ENCODE data around the gene L3MBTL1.
"Not testable (repeated sequence)": the region's sequence is repeated elsewhere in the genome, so short reads cannot be mapped to it uniquely, and the experiment has no call there.

Gene L3MBTL1

DNA sequence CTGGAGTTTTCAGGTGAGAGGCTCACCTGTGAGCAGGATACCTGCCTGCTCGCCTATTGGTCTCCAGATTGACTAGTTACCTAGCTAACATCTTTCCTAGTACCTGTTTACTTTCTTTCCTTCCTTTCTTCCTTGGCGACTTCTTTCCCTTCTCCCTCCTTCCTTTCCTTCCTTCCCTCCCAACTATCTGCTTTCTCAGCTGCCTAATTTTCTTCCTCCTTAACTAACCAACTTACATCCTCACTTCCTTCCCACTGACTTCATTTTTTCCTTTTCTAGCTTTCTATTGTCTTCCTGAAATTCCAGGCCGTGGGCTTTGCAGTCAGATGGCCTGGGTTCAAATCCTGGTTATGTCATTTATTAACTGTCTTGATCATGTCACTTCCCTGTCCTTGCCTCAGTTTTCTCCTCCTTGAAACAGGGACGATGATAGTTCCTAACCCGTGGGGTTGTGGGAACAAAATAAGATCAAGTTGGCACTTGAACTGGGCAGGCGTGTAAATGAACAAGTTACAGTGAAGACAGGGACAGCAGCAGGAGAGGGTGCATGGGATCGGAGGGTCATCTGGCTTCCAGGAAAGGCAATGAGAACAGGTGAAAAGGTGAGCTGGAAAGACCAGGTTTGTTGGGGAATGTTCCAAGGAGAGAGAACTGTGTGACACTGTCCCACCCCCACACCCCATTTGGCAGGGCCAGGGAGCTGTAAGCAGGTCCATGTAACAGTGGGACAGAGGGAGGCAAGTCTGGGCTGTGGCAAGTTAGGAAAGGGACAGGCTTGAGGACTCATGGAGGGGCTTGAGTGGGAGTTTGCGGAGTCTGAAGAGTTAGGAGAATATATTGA, 51.9 kb downstream of the L3MBTL1 start:
- DNase-seq (ENCODE audit: low read depth in 2 of 2), result no peak

DNA sequence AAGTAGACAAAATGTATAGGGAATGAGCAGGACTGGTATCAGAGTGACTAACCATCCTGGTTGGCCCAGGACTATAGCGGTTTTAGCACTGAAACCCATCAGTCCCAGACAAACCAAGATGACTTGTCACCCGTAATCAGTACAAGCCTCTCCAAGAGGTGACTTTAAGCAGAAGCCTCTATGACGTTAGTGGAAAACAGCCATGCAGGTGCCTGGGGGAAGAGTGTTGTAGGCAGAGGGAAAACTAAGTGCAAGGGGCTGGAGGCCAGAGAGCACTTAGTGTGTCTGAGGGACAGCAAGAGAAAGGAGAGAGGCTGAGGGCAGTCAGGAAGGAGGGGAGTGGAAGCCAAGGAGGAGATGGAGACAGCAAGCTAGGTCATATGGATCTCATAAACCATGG, 53.5 kb downstream of the L3MBTL1 start:
- DNase-seq (ENCODE audit: low read depth in 2 of 2), result no peak

DNA sequence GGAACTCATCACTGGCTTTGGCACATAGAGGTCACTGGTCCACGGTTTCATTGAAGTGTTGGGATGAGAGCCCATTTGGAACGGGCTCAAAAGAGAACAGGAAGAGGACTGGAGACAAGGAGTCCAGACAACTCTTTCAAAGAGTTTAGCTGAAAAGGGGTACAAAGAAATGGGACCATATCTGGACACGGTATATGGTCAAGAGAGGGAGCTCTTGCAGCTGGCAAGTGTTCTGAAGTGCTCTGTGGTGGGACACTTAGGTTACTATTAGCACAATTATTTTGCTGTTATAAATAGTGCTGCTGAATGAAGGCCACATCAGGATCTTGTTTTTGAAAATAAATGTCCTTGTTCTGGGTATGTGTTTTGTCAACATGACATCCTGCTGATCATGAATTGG, 55.9 kb downstream of the L3MBTL1 start:
- DNase-seq (ENCODE audit: low read depth in 2 of 2), result no peak

DNA sequence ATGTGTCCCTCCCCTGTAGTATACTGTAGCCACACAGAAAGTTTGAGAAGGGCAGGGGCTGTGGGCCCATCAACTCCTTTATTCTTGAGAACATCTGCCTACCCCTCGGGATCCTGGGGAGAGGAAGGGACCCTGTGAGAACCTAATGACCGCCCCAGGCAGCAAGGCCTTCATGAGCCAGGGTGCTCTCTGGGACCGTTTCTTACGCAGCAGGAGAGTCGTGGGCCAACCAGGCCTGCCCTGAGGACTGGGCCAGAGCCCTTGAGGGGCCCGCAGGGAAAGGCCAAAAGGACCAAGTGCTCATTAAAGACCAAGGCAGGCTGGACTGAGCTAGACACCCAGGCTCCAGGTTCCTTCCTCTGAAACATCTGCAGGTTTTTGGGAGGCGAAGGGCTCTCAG, 56.5 kb downstream of the L3MBTL1 start:
- no peak for DNase-seq (ENCODE audit: low read depth in 2 of 2)

DNA sequence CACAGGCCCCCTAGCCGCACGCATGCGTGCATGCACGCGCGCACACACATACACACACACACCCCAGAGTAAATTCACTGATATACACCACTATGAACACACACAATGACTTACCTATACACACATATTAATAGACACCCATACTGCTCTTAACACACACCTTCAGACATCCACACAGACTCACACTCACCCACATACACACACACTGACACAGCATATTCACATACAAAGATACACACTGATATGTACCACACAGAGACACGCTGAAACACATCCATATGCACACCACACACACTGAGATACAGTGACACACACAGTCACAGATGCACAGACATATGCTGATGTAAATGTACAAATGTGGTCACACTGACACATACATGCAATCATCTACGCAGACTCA, 57.0 kb downstream of the L3MBTL1 start:
- DNase-seq (ENCODE audit: low read depth in 2 of 2), result no peak

DNA sequence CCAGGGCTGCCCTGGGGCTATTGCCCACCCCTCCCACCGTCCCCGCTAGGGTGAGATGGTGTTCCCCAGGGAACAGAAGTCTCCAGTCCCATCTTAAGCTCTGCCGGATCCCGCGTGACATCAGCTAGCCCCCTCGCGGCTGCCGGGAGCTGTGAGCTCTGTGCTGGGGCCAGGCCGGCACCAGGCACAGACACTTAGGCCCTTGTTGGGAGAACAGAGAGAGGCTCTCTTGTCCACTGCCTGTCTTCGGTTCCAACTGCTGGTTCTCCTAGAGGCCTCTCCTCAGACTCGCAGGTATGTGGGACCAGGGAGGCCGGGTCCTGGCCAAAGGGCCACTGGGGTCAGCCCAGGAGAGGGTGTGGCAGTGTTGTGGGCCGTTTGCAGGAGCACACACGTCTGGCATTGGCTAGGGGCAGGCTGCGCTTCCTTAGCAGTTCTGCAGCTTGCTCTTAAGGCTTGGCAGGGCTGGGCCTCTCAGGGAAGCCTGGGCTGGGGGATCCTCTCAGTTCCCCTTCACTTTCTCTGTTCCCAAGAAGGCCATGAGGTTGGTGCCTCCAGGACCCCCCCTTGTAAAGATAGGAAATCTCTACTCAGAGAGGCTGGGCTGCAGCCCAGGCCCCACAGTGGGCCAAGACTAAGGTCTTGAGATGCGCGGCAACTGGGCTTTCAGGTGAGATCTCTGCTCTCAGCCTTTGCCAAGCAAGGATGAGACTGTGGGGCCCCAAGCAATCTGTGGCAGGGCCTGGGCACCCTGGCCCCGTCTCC, 57.7 kb downstream of the L3MBTL1 start:
- DNase-seq (ENCODE audit: low read depth in 2 of 2), result no peak

DNA sequence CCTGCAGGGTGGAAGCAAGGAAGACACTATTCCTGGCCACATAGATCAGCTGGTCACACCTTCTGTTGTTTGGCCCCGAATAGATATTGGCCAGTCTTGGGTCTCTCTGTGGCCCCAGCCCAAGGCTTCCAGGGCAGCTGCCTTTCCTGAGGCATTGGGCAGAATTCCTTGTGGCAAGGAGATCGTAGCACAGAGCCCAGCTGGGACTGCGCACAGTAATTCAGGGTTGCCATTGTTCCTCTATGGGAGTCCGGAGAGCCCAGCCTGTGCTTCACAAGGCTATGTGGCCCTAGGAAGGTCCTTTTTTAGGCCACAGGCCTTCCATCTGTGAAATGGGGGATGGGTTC, 58.2 kb downstream of the L3MBTL1 start:
- no peak for DNase-seq (ENCODE audit: low read depth in 2 of 2)

DNA sequence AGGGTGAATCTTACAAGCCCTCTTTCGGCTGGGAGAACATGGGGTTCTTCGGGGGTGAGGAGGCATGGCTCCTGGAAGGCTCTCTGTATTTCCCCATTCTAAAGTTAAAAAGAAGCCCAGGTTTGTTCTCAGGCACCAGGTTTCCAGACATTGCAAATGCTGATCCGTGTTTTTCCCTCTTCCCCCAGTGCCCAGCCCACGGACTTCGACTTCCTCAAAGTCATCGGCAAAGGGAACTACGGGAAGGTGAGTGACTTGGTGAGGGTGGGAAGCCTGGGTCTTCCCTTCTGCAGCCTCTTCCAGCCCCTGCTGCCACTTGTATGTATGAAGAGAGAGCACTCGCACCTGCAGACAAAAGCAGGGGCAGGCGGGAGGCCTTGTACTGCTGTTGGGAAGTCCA, 60.0 kb downstream of the L3MBTL1 start:
- no peak for DNase-seq (ENCODE audit: low read depth in 2 of 2)

DNA sequence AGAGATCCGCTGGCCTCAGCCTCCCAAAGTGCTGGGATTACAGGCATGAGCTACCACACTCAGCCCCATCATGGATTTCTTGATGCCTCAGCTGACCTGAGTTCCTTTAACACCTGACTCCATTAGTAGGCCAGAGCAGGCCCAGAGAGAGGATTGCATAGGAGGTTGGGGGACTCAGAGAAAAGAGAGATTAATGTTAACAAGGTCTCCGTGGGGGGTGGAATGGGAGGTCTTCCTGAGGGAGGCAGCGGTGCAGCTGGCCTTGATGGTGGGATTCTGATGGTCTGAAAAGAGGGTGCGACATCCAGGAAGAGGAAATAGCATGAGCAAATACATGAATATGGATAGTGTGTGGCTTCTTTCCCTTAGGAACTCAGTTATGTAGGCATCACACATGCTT, 61.2 kb downstream of the L3MBTL1 start:
- DNase-seq (ENCODE audit: low read depth in 2 of 2), result no peak

DNA sequence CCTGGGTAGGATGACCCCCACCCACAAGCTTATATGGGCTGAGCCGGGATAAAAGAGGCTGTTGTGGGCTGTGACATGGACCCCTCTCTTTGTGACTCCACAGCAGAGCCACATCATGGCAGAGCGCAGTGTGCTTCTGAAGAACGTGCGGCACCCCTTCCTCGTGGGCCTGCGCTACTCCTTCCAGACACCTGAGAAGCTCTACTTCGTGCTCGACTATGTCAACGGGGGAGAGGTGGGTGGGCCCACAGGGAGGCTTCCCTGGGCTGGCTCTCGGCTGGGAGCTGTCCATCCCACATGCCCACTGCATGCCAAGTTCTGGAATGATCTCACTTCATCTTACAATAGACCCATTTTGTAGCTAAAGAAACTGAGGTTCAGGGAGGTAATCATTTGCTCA, 61.8 kb downstream of the L3MBTL1 start:
- DNase-seq (ENCODE audit: low read depth in 2 of 2), result no peak

DNA sequence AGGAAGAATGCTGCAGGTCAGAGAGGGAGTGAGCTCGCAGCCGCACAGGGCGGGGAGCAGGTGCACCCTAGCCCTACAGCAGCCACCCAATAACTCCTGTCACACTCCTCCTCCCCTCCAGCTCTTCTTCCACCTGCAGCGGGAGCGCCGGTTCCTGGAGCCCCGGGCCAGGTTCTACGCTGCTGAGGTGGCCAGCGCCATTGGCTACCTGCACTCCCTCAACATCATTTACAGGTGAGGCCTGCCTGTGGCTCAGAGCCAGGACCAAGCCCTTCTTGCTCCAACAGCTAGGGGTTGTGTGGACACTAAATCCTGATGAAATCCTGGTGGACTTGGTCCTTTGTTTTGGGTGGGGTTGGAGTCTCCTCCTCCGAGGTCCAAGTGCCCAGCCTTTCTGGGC, 63.0 kb downstream of the L3MBTL1 start:
- DNase-seq (ENCODE audit: low read depth in 2 of 2), result no peak

DNA sequence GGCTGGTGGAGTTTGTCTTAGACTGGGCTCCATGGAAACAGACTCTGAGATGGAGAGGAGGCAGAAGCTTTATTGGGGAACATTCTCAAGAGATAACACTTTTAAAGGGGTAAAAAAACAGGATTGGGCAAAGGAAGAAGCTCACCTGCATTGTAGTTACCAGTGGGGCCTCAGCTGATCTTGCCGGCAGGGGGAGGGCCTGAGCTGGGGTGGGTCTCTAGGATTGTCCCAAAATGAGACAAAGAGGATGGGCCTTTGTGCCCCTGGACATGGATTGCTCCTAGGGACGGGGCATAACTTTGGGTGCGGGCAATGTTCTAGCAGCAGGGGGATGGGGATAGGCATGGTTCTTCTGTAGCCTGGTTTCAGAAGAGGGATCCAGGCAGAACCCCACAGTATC, 63.8 kb downstream of the L3MBTL1 start:
- no peak for DNase-seq (ENCODE audit: low read depth in 2 of 2)

DNA sequence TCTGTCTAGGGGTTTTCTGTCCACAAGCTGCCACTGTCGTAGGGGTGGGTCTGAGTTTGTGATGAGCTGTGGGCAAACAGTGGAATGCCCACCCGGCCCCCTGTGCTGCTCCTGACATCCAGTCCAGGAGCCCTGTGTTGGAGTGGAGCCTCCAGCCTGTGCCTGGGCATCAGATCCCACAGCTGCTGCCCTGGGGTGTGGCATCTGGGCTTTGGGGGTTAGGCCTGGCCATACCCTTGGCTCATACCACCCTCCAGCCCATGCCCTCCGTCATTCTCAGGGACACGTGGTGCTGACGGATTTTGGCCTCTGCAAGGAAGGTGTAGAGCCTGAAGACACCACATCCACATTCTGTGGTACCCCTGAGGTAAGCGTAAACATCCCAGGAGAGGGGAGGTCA, 64.3 kb downstream of the L3MBTL1 start:
- no peak for DNase-seq (ENCODE audit: low read depth in 2 of 2)

DNA sequence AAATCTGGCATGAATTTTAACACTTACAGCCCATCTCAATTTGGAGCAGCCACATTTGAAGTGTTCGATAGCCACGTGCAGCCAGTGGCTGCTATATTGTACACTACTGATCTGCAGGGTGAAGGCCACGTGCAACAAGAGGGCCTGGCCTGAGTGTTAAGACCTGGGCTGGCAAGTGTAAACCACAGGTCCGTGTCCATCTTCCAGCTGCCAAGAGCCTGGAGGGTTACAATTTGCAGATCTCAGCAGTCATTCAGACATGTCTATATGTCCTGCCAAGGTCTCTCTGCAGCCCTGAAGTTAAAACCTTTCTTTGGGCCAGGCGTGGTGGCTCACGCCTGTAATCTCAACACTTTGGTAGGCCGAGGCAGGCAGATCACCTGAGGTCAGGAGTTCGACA, 65.4 kb downstream of the L3MBTL1 start:
- no peak for DNase-seq (ENCODE audit: low read depth in 2 of 2)

DNA sequence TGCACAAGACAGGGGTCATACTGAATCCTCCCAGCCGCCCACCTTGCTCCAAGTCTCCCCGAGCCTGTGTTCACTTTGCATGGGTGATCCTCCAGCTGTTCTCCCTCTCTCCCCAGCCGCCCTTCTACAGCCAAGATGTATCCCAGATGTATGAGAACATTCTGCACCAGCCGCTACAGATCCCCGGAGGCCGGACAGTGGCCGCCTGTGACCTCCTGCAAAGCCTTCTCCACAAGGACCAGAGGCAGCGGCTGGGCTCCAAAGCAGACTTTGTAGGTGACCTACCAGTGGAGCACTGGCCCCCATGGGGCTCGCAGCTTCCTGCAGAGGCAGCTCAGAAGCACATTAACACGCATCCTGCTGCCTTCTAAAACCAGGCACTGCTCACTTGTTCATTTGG, 68.6 kb downstream of the L3MBTL1 start:
- no peak for DNase-seq (ENCODE audit: low read depth in 2 of 2)

DNA sequence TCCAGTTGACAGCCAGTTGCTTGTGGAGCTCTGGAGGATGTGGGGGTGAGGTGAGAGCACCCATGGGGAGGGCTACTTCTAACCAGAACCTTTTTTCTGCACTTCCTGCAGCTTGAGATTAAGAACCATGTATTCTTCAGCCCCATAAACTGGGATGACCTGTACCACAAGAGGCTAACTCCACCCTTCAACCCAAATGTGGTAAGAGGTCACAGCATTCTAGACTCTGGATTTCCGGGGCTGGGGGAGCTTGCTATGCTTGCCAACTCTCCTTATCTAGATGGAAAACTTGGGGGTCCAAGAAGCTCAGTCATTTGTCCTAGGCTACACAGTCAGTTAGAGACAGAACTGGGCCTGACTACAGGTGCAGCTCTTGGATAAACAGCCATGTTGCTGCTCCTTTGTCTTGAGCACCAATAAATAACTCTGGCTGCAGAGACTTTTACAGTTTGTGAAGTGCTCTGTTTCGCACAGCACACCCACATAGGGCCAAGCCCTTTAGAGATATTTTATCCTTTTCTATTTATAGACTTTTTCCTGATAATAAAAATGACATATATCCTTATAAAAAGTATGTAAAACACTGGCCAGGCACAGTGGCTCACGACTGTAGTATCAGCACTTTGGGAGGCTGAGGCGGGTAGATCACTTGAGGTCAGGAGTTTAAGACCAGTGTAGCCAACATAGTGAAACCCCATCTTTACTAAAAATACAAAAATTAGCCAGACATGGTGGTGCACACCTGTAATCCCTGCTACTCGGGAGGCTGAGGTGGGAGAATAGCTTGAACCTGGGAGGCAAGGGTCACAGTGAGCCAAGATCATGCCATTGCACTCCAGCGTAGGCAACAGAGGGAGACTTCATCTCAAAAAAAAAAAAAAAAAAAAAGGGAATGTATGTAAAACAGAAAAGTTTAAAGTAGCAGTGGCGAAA, 72.6 kb downstream of the L3MBTL1 start:
- no peak for DNase-seq (ENCODE audit: low read depth in 2 of 2)

DNA sequence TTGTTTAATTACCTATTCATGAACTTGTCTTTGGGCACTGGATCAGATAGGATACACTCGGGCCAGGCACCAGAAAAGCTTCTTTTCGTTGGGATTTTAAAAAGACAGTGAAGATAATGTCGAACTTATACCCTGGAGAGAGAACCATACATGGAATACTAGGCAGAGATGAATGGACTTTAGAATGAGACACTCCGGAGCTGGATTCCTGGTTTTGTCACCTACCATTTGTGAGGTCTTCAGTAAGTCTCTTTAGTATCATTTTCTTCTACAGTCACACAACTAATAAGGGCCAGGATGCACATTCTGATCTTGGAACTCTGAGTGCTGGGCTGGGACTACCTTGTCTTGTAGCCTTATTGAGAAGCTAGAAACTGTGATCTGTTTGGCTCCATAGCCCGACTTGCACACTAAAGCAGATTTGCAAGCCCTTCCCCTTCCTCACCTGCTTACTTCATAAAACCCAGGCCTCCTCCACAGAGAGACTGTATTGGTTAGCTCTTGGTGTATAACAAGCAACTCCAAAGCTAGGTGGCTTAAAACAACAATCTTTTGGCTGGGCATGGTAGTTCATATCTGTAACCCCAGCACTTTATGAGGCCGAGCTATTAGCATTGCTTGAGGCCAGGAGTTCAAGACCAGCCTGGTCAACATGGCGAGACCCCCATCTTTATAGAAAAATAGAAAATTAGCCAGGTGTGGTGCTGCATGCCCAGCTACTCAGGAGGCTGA, 75.8 kb downstream of the L3MBTL1 start:
- DNase-seq (ENCODE audit: low read depth in 2 of 2), result no peak

DNA sequence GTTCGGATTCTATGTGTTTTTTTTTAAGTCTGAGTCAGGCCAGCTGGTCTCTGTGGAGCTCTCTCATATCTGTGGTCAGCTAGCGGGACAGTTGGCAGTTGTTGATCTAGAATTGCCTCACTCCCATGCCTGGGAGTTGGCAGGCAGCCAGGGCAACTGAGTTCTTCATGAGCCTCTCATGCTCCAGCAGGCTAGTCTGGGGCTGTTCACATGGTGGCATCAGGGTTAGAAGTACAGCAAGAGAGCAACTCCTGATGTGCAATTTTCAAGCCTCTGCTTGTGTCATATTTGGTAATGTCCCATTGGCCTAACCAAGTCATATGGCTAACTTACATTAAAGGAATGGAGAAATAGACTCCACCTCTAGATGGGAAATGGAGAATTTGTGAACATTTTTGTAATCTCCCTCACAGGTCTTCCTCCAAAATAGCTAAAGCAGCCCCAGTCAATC, 76.5 kb downstream of the L3MBTL1 start:
- DNase-seq (ENCODE audit: low read depth in 2 of 2), result no peak

DNA sequence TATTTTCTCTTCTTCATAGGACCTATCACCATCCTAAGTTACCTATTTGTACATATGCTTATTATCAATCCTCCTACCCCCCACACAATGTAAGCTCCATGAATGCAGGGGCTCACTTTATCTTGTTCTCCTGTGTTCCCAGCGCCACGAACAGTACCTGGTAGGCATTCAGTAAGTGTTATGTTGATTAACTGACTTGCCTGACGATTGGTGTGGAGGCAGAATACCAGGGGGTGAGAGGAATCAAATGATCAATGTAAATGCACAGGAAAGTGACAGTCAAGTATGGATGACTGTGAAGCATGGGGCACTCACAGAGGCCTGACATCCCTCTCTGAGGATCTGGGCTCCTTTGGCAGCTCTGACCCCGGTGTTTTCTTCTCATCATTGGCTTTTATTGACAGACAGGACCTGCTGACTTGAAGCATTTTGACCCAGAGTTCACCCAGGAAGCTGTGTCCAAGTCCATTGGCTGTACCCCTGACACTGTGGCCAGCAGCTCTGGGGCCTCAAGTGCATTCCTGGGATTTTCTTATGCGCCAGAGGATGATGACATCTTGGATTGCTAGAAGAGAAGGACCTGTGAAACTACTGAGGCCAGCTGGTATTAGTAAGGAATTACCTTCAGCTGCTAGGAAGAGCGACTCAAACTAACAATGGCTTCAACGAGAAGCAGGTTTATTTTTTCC, 77.1 kb downstream of the L3MBTL1 start:
- no peak for DNase-seq (ENCODE audit: low read depth in 2 of 2)

DNA sequence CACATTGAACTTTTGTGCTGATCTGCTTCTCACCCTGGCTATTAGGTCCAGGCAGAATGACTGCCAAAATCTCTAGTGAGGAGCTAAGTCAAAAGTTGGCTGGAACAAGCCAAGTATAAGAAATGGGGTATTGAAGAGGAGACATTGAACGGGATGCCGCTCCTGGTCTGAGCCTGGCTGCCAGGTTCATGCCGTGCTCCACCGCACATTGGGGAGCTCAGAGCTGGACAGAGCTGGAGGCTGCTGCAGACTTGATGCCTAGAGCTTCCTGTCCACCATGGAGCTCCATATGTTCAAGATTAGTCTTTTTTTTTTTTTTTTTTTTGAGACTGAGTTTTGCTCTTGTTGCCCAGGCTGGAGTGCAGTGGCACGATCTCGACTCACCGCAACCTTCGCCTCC, 79.1 kb downstream of the L3MBTL1 start:
- DNase-seq (ENCODE audit: low read depth in 2 of 2), result no peak

DNA sequence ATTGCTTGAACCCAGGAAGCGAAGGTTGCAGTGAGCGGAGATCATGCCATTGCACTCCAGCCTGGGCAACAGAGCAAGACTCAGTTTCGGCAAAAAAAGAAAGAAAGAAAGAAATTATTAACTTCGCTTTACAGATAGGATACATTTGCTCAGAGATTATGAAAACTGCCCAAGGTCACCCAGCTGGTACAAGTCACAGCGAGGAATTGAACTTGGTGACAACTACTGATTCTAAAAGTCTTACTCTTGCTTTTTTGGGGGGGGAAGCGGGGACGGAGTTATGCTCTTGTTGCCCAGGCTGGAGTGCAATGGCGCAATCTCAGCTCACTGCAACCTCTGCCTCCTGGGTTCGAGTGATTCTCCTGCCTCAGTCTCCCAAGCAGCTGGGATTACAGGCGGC, 81.0 kb downstream of the L3MBTL1 start:
- not testable (repeated sequence) for DNase-seq (ENCODE audit: low read depth in 2 of 2)
